HG03066 (cell line): Measurements from ENCODE around the gene SRRM3.
"Not testable (repeated sequence)": the region's sequence is repeated elsewhere in the genome, so short reads cannot be mapped to it uniquely, and the experiment has no call there.

Experiments used
- ATAC-seq: cut with Tn5 transposase; IDR thresholded peaks from one replicate; pipeline ENCODE4 v1.9.1; 2021; ENCODE audit warnings: low read depth; ENCODE audit not compliant: unreplicated experiment

The SRRM3 gene

GRCh38 chr7:76226878-76227423 lies 25.3 kb downstream of the SRRM3 start:
- ATAC-seq, result not testable (repeated sequence)

- no peak for ATAC-seq
Measured at GRCh38 chr7:76230214-76230613, 28.5 kb downstream of the SRRM3 start.

DNA sequence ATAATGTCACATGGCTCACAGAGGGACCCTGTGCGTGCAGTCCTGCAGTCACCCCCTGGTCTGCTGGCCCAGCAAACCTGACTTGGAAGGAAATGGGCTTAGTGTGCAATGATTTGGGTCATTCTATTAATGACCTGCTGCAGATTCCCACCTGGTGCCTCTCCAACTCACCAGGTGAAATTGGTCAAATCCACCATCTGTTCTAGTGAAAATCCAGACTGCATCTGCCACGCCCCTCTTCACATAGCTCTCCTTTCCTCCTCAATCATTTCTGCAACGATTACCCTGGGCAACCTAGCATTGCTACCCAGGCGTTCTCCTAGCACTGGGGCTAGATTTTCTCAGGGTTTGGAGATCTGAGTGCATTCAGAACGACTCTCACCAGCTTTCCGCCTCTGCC lies 29.4 kb downstream of the SRRM3 start:
- ATAC-seq, result no peak

DNA sequence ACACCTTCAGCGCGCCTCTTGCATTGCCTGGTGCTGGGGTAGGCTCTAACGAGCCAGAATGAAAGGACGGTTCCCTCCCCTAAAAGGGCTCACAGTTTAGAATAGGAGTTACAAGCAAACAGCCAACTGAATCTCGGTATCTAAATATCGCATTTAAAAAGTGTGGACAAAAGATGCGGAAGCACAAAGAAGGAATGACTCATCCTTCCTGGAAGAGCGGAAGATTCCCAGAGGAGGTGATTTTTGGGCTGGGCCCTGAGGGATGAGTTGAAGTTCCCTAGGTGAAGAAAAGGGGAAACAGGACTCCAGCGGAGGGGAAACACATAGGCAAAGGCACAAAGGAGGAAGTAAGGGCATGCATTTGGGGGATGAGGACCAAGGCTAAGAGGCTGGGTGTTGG lies 29.9 kb downstream of the SRRM3 start:
- ATAC-seq, result no peak

DNA sequence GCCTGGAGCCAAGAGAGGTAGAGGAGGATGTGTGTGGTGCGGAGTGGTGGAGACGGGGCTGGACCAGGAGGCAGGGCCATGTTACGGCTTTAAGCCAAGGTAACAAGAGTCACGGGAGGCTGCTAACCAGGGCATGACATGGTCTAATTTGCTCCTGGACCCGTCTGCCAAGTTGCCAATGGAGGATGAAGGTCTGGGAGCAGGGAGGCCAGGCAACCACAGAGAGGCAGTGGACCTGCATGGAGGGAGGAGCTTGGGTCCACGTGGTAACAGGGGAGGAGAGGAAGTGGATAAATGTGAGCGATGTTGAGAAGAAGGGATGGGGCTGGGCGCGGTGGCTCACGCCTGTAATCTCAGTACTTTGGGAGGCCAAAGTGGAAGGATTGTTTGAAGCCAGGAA lies 31.0 kb downstream of the SRRM3 start:
- no peak for ATAC-seq

DNA sequence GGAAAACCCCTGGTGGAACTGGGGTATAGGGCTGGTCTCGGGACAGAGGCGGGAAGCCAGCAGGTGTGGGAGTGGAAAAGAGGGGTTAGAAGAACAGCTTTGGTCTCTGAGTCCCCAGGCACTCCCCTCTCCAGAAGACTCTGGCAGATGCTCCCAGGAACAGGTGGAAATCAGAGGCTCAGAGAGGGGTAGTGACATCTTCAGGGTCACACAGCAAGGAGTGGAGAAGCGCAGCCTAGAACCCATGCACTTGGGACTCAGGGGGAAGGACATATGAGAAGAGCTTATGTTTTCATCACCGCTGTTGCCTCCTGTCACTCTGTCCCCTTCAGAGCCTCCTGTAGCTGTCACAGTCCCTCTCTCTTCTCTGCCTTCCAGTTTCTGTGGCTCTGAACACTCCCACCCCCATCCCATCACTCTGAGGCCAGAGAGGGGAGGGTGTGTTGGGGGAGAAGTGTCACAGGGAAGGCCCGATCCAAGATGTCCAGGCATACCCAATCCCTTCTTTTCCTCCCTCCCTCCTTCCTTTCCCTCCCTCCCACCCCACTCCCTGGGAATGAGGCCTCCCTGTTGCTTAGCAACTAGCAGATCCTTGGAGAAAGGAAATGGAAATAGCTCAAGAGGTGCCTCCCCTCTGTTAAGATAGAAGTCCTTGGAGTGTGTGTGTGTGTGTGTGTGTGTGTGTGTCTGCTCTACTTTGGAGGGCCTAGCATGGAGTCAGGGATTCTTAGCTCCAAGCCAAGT lies 32.0 kb downstream of the SRRM3 start:
- no peak for ATAC-seq

DNA sequence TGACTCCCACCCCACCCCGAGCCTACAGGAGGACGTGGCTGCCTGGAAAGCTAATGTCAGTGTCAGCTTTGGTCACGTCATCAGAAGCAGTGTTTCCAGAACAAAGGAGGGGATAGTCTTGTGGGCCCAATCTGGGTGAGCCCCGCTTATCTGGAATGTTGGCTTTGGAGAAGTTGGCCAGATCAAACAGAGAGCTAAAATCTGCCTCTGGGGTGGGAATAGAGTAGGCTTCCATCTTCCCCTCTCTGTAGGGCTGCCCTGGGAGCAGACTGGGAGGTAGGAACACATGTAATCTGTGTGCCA lies 32.5 kb downstream of the SRRM3 start:
- ATAC-seq, result no peak

GRCh38 chr7:76234931-76235441 lies 33.3 kb downstream of the SRRM3 start:
- ATAC-seq, result no peak

DNA sequence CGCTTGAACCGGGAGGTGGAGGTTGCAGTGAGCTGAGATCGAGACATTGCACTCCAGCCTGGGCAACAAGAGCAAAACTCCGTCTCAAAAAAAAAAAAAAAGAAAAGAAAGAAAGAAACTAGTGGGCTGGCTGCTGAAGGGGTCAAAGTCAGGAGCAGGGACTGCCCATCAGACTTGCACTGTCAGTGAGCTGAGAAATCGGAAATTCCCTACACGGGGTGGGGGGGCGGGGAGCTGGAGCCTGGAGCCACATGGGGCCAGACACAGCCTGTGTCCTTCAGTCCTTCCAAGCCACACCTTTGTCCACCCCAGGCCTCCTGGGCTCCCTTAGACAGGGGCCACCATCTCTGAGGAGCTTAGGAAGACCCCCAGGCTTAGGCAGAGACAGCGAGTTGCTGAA lies 34.5 kb downstream of the SRRM3 start:
- no peak for ATAC-seq

- ATAC-seq, result no peak
Measured at GRCh38 chr7:76238326-76238725, 36.6 kb downstream of the SRRM3 start.

GRCh38 chr7:76241141-76241540 lies 39.4 kb downstream of the SRRM3 start:
- no peak for ATAC-seq

- not testable (repeated sequence) for ATAC-seq
Measured at GRCh38 chr7:76242517-76243063, 40.9 kb downstream of the SRRM3 start.

DNA sequence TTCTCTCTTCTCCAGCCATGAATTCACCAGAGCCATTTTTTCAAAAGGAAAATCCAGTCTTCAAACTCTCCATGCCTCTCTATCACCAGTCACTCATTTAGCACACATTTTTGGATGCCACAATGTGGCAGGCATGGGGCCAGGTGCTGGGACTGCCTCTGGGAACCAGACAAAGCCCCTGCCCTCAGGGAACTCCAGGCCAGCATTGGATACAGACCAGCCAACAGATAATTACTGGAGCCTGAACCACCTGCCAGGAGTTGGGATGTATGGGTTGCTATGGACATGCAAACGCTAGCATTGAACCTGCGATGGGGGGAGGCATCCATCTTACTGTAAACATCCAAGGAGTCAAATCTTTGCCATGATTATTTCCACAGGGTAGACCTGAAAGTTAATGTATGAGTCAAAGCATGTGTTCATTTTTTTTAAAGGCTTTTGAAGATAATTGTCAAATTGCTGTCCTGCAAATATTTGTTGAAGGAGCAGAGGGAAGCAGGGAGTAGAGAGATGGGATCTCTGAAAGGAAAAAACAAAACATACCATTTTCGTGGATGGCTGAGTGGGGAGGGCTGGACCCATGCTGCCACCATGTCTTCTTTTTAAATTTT lies 43.2 kb downstream of the SRRM3 start:
- no peak for ATAC-seq

DNA sequence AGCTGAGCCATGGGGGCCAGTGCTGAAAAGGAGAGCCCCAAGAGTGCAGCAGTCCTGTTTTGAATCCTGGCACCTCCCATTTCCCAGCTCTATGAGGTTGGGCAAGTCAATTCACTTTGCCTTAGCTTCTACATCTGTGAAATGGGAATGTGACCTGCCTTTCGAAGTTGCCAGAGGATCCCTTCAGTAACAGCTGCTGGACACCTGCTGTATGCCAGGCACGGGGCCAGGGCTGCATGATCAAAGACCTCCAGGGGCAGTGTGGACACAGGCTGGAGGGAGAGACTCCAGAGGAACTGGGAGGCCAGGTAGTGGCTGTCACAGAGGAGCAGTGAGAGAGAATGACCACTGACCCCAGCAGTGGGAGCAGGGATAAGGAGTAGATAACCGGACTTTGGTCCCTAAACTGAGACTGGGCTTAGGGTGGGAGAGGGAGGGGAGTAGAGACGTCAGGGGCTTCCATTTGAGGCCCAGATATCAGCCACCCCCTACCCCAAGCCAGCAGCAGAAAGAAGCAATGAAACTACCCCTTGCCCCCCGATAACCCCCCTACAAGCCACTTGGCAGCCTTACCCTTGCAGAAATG lies 45.2 kb downstream of the SRRM3 start:
- ATAC-seq, result no peak

DNA sequence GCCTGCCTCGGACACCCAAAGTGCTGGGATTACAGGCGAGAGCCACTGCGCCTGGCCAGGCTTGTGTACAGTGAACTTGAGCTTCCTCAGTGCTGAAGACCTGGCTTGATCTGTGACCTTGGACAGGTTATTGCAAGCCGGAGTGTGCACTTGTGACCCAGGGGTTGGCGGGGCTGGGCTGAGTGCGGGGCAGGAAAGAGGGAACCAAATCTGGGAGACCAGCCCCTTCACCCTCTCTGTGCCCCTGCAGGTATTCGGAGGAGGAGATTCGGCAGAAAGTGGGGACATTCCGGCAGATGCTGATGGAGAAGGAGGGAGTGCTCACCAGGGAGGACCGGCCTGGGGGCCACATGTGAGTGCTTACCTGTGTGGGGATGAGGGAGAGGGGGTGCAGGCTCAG lies 46.2 kb downstream of the SRRM3 start:
- ATAC-seq, result no peak

DNA sequence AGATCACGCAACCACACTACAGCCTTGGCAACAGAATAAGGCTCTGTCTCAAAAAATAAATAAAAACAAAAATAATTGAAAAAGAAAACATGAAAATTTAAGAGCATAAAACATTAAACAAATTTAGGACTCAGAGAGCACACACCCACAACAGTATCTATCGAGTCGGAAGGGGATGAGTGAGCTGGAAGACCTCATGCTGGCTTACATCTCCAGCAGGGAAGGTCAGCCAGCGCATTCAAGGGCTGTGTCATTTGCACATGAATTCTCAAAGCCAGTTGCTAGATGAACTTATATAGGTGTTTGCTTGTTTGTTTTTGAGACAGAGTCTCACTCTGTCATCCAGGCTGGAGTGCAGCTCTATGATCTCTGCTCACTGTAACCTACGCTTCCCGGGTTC lies 50.3 kb downstream of the SRRM3 start:
- no peak for ATAC-seq

- ATAC-seq, result no peak
Measured at GRCh38 chr7:76254781-76255180, 53.1 kb downstream of the SRRM3 start.

GRCh38 chr7:76257973-76258372 lies 56.3 kb downstream of the SRRM3 start:
- no peak for ATAC-seq

- no peak for ATAC-seq
Measured at GRCh38 chr7:76259124-76260093, 57.7 kb downstream of the SRRM3 start.

DNA sequence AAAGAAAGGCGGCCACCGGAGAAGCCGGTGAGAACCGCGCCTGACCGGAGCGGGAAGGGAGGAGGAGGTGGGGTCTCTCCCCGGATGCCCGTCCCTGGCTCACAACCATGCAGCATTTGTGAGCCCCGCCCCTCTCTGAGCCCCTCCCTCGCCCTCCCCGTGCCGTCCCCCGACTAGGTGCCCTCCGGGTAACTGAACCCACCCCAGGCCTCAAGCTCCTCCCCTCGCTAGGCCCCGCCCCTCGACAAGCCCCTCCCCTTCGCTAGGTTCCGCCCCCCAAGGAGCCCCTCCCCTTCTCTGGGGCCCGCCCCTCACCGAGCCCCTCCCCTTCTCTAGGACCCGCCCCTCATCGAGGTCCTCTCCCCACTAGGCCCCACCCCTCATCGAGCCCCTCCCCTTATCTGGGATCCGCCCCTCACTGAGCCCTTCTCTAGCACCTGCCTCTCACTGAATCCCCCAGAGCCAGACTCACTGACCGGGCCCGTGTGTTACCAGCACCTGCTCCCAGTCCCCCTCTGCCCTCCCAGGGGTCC lies 58.5 kb downstream of the SRRM3 start:
- ATAC-seq, result no peak
